ENCODE measurements around the gene NSUN4.
A peak's percentile ranks its signal among the peaks of the same experiment; 100 is the strongest.
"Not testable (repeated sequence)": the region's sequence is repeated elsewhere in the genome, so short reads cannot be mapped to it uniquely, and the experiment has no call there.

Gene NSUN4

GRCh38 chr1:46340404-46341221 lies at the start of gene NSUN4:
Gene NSUN4 (plus strand): TSS chr1:46340807. CDS start chr1:46340827, 20 bp downstream.
- DNase-seq: peak; percentile 94

GRCh38 chr1:46295306-46295705 lies 45.3 kb upstream of the NSUN4 start:
- no peak for DNase-seq

GRCh38 chr1:46298387-46298786 lies 42.2 kb upstream of the NSUN4 start:
- no peak for DNase-seq

- no peak for DNase-seq
These were observed 39.8 kb upstream of the NSUN4 start for GRCh38 chr1:46300673-46301405.

GRCh38 chr1:46301406-46301807 lies 39.2 kb upstream of the NSUN4 start:
- no peak for DNase-seq

GRCh38 chr1:46301808-46302640 lies 38.6 kb upstream of the NSUN4 start:
- no peak for DNase-seq

GRCh38 chr1:46302641-46303037 lies 38.0 kb upstream of the NSUN4 start:
- no peak for DNase-seq

GRCh38 chr1:46303038-46303871 lies 37.4 kb upstream of the NSUN4 start, which contains the start of the genes LRRC41 and UQCRH:
Gene LRRC41 (minus strand): TSS chr1:46303616. CDS start chr1:46303322, 294 bp downstream.
Gene UQCRH (plus strand): TSS chr1:46303698. CDS start chr1:46303767, 69 bp downstream.
- DNase-seq: peak; percentile 99

- DNase-seq: no peak
These were observed 36.7 kb upstream of the NSUN4 start for GRCh38 chr1:46303872-46304326.

- no peak for DNase-seq
These were observed 34.5 kb upstream of the NSUN4 start for GRCh38 chr1:46306159-46306530.

- no peak for DNase-seq
These were observed 31.0 kb upstream of the NSUN4 start for GRCh38 chr1:46309401-46310159.

GRCh38 chr1:46310321-46310720 lies 30.3 kb upstream of the NSUN4 start:
- no peak for DNase-seq

- DNase-seq: no peak
These were observed 24.8 kb upstream of the NSUN4 start for GRCh38 chr1:46315669-46316403.

- no peak for DNase-seq
These were observed 23.3 kb upstream of the NSUN4 start for GRCh38 chr1:46317323-46317722.

- DNase-seq: not testable (repeated sequence)
These were observed 21.3 kb upstream of the NSUN4 start for GRCh38 chr1:46319301-46319700.

GRCh38 chr1:46319960-46320914 lies 20.4 kb upstream of the NSUN4 start:
- DNase-seq: not testable (repeated sequence)

- not testable (repeated sequence) for DNase-seq
These were observed 18.4 kb upstream of the NSUN4 start for GRCh38 chr1:46322191-46322590.

GRCh38 chr1:46325285-46326076 lies 15.1 kb upstream of the NSUN4 start:
- DNase-seq: not testable (repeated sequence)

Measured in NCI-H2227 treated with DMSO at 0.1 percent for 48 hours (cell line).